HG03575 (cell line): Measurements from ENCODE around the gene KRT8.
"Not testable (repeated sequence)": the region's sequence is repeated elsewhere in the genome, so short reads cannot be mapped to it uniquely, and the experiment has no call there.

Experiments used
- ATAC-seq: cut with Tn5 transposase; IDR thresholded peaks from one replicate; pipeline ENCODE4 v1.9.1; 2021; ENCODE audit not compliant: unreplicated experiment, insufficient number of reproducible peaks, low FRiP score; ENCODE audit errors: extremely low read depth

Gene KRT8

GRCh38 chr12:52906191-52906601, 1.3 kb upstream of the KRT8 start:
- no peak for ATAC-seq

DNA sequence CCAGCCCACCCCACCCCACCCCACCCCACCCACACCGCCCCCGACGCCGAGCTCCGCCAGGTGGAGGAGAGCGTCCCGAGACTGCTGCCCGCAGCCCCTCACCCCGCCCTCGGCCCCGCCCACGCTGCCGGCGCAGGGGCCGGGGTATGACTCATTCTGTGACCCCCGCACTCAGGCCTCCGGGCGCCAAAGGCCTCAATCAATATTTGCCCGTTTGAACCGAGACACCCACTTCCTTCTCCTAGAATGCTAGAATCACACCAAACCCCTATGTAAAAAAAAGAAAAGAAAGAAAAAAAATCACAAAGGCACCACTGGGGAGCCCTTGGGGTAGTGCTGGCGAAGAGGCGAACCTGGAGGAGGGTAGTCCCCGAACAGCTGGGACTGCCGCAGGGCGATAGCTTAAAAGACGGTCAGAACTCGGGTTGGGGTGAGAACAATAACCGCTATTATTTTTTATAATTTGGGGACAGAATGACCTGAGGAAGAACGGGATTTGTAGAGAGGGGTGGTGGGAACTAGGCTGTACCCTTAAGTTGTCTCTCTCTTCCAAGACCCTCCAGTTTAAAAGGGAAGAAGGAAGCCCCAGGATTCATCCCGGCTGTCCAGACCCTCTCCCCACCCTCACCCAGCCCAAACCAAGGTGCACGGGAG, 894 bp downstream of the KRT8 start:
- ATAC-seq = no peak

- no peak for ATAC-seq
Measured at GRCh38 chr12:52903285-52903854, 1.5 kb downstream of the KRT8 start.

DNA sequence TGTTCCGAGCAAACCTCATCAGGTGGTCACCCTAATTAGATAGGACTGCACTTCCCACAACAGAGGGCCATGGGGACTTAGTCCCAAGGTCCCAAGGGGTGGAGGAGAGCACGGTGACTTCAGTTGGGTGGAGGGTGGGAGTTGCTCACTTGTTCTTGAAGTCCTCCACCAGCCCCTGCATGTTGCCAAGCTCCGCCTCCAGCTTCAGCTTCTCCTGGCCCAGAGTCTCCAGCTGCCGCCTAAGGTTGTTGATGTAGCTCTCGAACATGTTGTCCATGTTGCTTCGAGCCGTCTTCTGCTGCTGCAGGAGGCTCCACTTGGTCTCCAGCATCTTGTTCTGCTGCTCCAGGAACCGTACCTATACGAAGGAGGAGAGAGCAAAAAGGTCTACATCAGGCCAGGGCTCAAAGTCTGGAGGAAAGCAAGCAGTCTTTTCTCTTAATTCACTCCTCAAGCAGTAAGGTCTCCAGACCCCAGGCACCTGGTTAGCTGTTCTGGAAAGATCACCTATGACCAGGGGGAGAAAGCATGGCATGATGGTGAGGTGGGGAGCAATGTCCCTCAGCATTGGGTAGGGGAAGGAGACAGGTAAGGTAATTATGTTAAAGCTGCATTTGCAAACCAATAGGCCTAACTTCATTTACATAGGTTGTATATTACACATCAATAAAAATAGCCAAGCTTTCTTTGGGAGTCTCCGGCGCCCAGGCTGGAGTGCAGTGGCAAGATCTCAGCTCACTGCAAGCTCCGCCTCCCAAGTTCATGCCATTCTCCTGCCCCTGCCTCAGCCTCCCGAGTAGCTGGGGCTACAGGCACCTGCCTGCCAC, 2.9 kb downstream of the KRT8 start:
- no peak for ATAC-seq

DNA sequence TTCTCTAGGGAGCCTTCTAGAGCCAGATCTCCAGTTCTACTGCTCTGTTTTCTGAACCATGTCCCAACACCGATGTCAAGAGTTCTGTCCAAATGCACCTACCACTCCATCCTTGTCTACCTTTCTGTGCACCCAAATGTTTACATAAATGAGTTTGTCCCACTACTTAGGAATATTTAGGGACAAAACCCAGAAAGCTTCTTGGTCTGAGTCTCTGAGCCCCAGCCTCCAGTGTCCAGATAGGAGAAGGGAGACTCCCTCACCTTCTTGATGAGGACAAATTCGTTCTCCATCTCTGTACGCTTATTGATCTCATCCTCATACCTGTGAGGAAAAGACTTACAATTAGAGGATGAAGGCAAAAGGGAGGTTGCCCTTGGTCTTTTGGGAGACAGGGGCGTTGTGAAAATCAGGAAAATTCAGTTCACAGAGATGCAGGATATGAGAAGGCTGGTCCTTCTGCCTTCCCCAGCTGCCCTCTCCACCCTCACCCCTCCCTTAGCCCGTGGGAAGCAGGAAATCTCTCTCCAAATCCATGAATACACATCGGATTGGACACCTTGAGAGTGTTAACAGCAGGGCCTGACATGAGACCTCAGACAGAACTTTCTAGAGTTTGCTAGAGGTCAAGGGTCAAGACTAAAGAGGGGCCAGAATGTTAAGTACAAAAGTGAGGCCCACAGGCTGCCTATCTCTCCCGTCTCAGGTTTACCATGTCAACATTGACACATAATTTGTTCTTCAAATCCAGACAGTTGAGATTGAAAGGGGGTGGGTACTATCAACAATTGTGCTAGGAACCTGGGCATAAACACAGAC, 3.8 kb downstream of the KRT8 start:
- ATAC-seq = no peak

DNA sequence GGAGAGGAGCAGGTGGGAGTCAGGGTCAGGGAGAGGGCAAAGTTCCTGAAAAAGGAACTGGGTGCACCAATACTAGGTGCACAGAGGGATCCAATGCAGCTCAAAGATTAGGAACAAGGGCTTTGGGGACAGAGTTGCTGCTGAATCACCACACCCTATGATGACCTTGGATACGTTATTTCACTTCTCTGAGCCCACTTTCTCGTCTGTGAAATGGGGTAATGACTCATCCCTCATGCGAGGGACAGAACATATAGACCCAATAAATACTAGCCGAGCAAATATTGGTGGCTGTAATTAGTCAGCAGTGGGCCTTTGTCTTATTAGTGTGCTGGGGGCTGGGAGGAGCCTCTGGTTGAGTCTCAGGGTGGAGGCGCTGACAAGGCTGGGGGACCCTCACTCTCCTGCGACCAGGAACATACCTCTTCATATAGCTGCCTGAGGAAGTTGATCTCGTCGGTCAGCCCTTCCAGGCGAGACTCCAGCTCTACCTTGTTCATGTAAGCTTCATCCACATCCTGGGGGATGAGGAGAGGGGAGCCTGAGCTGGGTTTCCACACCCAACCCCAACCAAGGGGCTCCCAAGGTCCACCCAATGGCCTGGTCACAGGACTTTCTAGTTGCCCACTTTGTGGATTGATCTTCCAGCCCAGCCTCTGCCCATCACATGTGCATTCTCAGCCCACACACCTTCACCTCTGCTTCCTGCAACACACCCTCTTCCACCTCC, 4.5 kb downstream of the KRT8 start:
- no peak for ATAC-seq

GRCh38 chr12:52899338-52900035, 5.4 kb downstream of the KRT8 start:
- ATAC-seq = no peak

DNA sequence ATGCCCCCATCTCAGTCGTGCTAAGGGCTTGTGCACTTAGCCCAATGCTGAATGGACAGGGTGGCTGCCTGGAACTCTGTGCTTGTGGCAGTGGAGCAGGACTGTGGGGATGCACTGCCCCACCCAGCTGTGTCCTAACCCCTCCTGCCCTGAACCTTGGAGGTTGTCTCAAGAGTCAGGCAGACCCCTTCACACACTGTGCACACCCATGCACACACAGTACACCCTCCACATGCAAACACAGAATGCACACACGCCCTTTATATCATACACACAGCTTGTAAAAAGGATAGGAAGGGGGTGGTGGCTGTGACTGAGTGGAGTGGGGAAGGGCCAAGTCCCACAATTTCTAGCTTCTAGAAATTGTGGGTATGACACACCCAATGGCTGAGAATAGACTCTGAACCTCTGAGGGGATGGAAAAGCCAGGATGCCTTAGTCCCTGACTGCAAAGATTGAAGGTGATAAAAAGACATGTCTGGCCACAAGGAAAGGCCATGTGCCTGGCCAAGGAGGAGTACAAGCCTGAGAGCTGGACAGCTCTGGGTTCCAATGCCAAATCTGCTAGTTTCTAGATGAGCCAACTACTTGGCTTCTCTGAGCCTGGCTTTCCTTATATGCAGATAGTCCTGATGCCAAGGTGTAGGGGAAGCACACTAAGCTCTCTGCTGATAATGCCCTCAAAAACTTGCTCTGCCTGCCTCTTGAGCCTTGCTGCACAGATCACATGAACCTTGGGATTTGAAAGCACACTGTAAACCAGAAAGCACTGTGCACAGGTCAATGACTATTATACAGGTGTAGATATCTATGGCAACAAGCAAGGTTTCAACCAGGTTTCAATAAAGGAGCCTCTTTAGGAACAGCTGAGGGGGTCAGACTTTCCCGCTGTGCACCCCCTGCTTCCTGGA, 8.4 kb downstream of the KRT8 start:
- no peak for ATAC-seq

DNA sequence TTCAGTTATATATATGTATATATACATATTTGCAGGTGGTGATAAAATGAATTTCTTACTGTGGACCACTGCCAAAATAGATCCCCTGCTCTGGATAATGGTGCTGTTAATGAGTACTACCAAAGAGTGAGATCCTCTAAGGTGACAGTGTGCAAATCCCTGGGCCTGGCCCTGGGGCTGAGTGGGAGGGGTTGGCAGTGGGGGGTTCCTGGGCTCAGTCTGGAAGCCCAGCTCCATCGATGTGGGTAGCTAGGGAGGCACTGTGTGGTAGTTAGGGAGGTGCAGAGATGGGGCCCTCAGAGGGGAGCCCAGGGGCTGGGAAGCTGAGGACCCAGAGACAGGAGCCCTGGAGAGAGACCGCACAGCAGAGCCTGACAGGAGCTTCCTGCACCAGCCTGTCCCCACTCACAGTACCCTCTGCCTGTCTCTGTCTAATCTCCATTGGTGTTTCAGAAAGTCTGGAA, 9.1 kb downstream of the KRT8 start:
- no peak for ATAC-seq

GRCh38 chr12:52892974-52893373, 11.9 kb downstream of the KRT8 start:
- no peak for ATAC-seq

DNA sequence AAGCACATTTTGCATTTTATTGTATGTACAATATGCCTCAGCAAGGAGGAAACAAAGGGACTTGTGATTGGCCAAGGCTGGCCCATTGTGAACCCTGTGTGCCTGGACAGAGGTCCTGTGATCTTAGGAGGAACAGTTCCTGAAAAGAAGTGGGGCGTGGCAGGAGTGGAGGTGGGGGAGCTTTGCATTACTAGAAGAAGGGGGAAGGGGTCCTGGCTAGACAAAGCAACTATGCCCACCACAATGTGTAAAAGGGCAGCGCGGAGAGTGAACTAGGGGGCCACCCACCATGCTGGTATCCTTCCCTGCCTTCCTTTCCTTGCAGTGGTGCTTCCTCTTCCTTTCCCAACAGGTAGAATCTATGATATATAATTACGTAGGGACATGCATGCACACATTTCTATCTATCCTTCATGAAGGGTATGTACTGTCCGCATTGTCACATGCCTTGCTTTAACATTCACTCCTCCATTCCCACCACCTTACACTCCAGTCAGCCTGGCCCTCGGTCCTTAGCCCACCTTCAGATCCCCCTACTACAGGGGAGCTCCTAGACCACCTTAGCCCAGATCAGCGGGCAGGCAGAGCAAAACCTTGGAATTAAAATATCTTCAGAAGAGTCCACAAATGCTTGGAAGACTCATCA, 12.5 kb downstream of the KRT8 start:
- no peak for ATAC-seq

- ATAC-seq = no peak
Measured at GRCh38 chr12:52891044-52891443, 13.8 kb downstream of the KRT8 start.

- no peak for ATAC-seq
Measured at GRCh38 chr12:52890417-52890816, 14.5 kb downstream of the KRT8 start.

DNA sequence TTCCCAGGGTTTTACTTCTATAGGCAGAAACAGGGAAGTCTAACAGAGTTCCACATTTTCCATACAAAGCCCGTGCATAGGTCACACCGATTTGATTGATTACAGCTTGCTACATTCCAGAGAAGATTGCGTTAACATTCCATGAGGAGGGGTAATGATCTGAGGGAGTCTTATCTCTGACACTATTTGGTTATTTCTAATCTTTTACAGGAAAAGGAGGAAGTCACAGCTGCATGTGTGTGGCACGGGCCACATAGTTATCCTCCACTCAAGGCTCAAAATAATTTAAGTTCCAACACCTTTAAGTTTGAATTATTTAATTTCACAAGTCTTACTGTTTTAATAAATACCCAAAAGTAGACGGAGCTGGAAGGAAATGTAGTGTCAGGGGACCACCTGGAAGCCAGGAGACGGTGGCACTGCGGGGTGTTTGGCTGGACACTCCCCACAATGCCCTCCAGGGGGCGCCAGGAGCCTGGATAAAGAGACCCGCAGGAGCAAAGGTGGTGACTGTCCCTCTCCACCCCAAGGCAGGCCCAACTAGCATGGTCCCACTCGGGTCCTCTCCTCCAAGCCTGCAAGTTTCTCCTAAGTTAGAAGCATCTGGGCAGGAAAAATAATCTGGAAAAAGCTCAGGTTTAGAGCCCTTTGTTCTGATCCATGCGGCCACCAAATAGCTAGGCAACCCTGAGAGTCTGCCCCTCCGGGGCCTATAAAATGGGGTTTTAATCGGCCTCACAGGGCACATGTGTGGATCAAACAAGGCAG, 20.2 kb downstream of the KRT8 start:
- ATAC-seq = no peak

- ATAC-seq = not testable (repeated sequence)
Measured at GRCh38 chr12:52880499-52880898, 24.4 kb downstream of the KRT8 start.
